Kidney glomerular epithelial cell (primary cell): Measurements from ENCODE around the gene HMGXB3.

Experiments
- DNase-seq: peaks from one replicate; lab custom pipeline; 2025; lab: John Stamatoyannopoulos, UW

Gene HMGXB3

GRCh38 chr5:149990518-149991376 is 9.8 kb upstream of the HMGXB3 start:
- peak; percentile 72 for DNase-seq

GRCh38 chr5:149993471-149993870 is 7.1 kb upstream of the HMGXB3 start:
- DNase-seq: no peak

GRCh38 chr5:149995385-149996204 is 4.9 kb upstream of the HMGXB3 start:
- DNase-seq: no peak

- DNase-seq: no peak
Measured at GRCh38 chr5:149996205-149996890, 4.2 kb upstream of the HMGXB3 start.

- DNase-seq: no peak
Measured at GRCh38 chr5:149998281-149998680, 2.3 kb upstream of the HMGXB3 start.

- DNase-seq: no peak
Measured at GRCh38 chr5:149999359-149999758, 1.2 kb upstream of the HMGXB3 start.

- DNase-seq: no peak
Measured at GRCh38 chr5:149999866-150000255, 678 bp upstream of the HMGXB3 start.

- no peak for DNase-seq
Measured at GRCh38 chr5:150000990-150001659, 586 bp downstream of the HMGXB3 start.

- DNase-seq: peak; percentile 71
Measured at GRCh38 chr5:150001660-150002486, 1.3 kb downstream of the HMGXB3 start.

GRCh38 chr5:150006318-150006717 is 5.8 kb downstream of the HMGXB3 start:
- no peak for DNase-seq

GRCh38 chr5:150007050-150007449 is 6.5 kb downstream of the HMGXB3 start:
- no peak for DNase-seq

GRCh38 chr5:150009671-150010387 is 9.3 kb downstream of the HMGXB3 start:
- DNase-seq: no peak

GRCh38 chr5:150013931-150014330 is 13.4 kb downstream of the HMGXB3 start:
- DNase-seq: no peak

GRCh38 chr5:150014456-150014855 is 13.9 kb downstream of the HMGXB3 start:
- no peak for DNase-seq

GRCh38 chr5:150015415-150015814 is 14.9 kb downstream of the HMGXB3 start:
- DNase-seq: no peak

GRCh38 chr5:150016537-150016936 is 16.0 kb downstream of the HMGXB3 start:
- DNase-seq: no peak

- DNase-seq: no peak
Measured at GRCh38 chr5:150017226-150018005, 16.9 kb downstream of the HMGXB3 start.

- no peak for DNase-seq
Measured at GRCh38 chr5:150020249-150020648, 19.7 kb downstream of the HMGXB3 start.

- no peak for DNase-seq
Measured at GRCh38 chr5:150021491-150022157, 21.1 kb downstream of the HMGXB3 start.
